HEK293 (cell line): Measurements from ENCODE around the gene IPCEF1.

Source experiments
- CTCF ChIA-PET: fragments of 350-600 bp; formaldehyde crosslinking; extraction: SDS; loops from one replicate; lab custom pipeline; 2021; ENCODE audit warnings: antibody characterized with exemption; lab: Yijun Ruan, JAX
- POLR2A ChIA-PET: fragments of 300-600 bp; formaldehyde crosslinking; extraction: SDS; loops from one replicate; lab custom pipeline; 2020; ENCODE audit warnings: antibody characterized with exemption, inconsistent platforms; lab: Yijun Ruan, JAX
- H3K27ac ChIP-seq: fragments of 200-500 bp; sonication (Bioruptor generic); 2 replicates; pipeline ENCODE4 v1.5.1; 2014; ENCODE audit warnings: low read depth, low read length, control low read depth, inconsistent platforms; ENCODE audit errors: extremely low read depth
- H3K36me3 ChIP-seq, 2 experiments: fragments of 200-500 bp in 1 of 2; sonication (Bioruptor generic) in 1 of 2; 1 replicate in 1 of 2; 2 replicates in 1 of 2; pipeline ENCODE4 v1.5.1; 2014 to 2017; ENCODE audit warnings: inconsistent platforms in 2 of 2, low read length in 2 of 2; ENCODE audit not compliant: control insufficient read depth in 2 of 2, insufficient read depth in 1 of 2
- H3K4me1 ChIP-seq: fragments of 200-500 bp; sonication (Bioruptor generic); 2 replicates; pipeline ENCODE4 v1.5.1; 2014; ENCODE audit warnings: mild to moderate bottlenecking, low read length, inconsistent platforms; ENCODE audit not compliant: control insufficient read depth, insufficient read depth
- H3K4me3 ChIP-seq: 2 replicates; pipeline ENCODE4 v1.5.1; 2011; ENCODE audit warnings: low read depth, mild to moderate bottlenecking, control low read depth, low read length, moderate library complexity
- H3K9me3 ChIP-seq: fragments of 200-500 bp; sonication (Bioruptor generic); 2 replicates; pipeline ENCODE4 v1.5.1; 2014; ENCODE audit warnings: low read depth, low read length, inconsistent platforms; ENCODE audit not compliant: control insufficient read depth, insufficient read depth
- BCL11B ChIP-seq: fragments of 450-650 bp; formaldehyde crosslinking; IDR thresholded peaks from 2 replicates; pipeline ENCODE4 v1.5.1; 2016; ENCODE audit warnings: low read depth, missing biosample characterization, missing genetic modification characterization
- MYNN ChIP-seq: fragments of 450-650 bp; formaldehyde crosslinking; IDR thresholded peaks from 2 replicates; pipeline ENCODE4 v1.5.1; 2016; ENCODE audit warnings: missing biosample characterization, missing genetic modification characterization, borderline replicate concordance
- PATZ1 ChIP-seq: fragments of 450-650 bp; formaldehyde crosslinking; IDR thresholded peaks from 2 replicates; pipeline ENCODE4 v1.5.1; 2016; ENCODE audit warnings: missing biosample characterization, missing genetic modification characterization
- REPIN1 ChIP-seq: fragments of 450-650 bp; formaldehyde crosslinking; IDR thresholded peaks from 2 replicates; pipeline ENCODE4 v1.5.1; 2017; ENCODE audit warnings: missing biosample characterization, missing genetic modification characterization, low read depth
- SP3 ChIP-seq: fragments of 450-650 bp; formaldehyde crosslinking; IDR thresholded peaks from 2 replicates; pipeline ENCODE4 v1.5.1; 2016; ENCODE audit warnings: missing biosample characterization, missing genetic modification characterization
- TCF7L2 ChIP-seq: IDR thresholded peaks from 2 replicates; pipeline ENCODE4 v1.6.1; 2011; ENCODE audit warnings: low read depth, mild to moderate bottlenecking, inconsistent platforms, low read length, moderate library complexity, borderline replicate concordance
- YY1 ChIP-seq: fragments of 450-650 bp; formaldehyde crosslinking; IDR thresholded peaks from 2 replicates; pipeline ENCODE4 v1.5.1; 2018; ENCODE audit warnings: missing biosample characterization, missing genetic modification characterization
- ZFP41 ChIP-seq: fragments of 450-650 bp; formaldehyde crosslinking; IDR thresholded peaks from 2 replicates; pipeline ENCODE4 v1.5.1; 2016; ENCODE audit warnings: missing biosample characterization, missing genetic modification characterization, borderline replicate concordance
- ZFP69B ChIP-seq: fragments of 450-650 bp; formaldehyde crosslinking; IDR thresholded peaks from 2 replicates; pipeline ENCODE4 v1.5.1; 2016; ENCODE audit warnings: missing biosample characterization, missing genetic modification characterization
- ZNF112 ChIP-seq: fragments of 450-650 bp; formaldehyde crosslinking; IDR thresholded peaks from 2 replicates; pipeline ENCODE4 v1.5.0; 2017; ENCODE audit warnings: missing biosample characterization, missing genetic modification characterization
- ZNF19 ChIP-seq: fragments of 450-650 bp; formaldehyde crosslinking; IDR thresholded peaks from 2 replicates; pipeline ENCODE4; 2016; ENCODE audit warnings: missing biosample characterization, missing genetic modification characterization, low read depth
- ZNF26 ChIP-seq: fragments of 450-650 bp; formaldehyde crosslinking; IDR thresholded peaks from 2 replicates; pipeline ENCODE4 v1.5.1; 2016; ENCODE audit warnings: missing biosample characterization, missing genetic modification characterization
- ZNF266 ChIP-seq: fragments of 450-650 bp; formaldehyde crosslinking; IDR thresholded peaks from 2 replicates; pipeline ENCODE4 v1.5.1; 2016; ENCODE audit warnings: missing biosample characterization, missing genetic modification characterization, low read depth
- ZNF423 ChIP-seq: fragments of 450-650 bp; formaldehyde crosslinking; IDR thresholded peaks from 2 replicates; pipeline ENCODE4 v1.5.1; 2016; ENCODE audit warnings: missing biosample characterization, missing genetic modification characterization
- ZNF510 ChIP-seq: fragments of 450-650 bp; formaldehyde crosslinking; IDR thresholded peaks from 2 replicates; pipeline ENCODE4 v1.5.1; 2018; ENCODE audit warnings: mild to moderate bottlenecking, missing genetic modification characterization, missing biosample characterization; ENCODE audit not compliant: insufficient replicate concordance
- ZNF530 ChIP-seq: fragments of 450-650 bp; formaldehyde crosslinking; IDR thresholded peaks from 2 replicates; pipeline ENCODE4 v1.5.1; 2016; ENCODE audit warnings: low read depth, missing biosample characterization, missing genetic modification characterization
- ZNF571 ChIP-seq: fragments of 450-650 bp; formaldehyde crosslinking; IDR thresholded peaks from 2 replicates; pipeline ENCODE4 v1.5.0; 2017; ENCODE audit warnings: missing biosample characterization, missing genetic modification characterization
- ZNF623 ChIP-seq: fragments of 450-650 bp; formaldehyde crosslinking; IDR thresholded peaks from 2 replicates; pipeline ENCODE4 v1.5.1; 2016; ENCODE audit warnings: missing biosample characterization, missing genetic modification characterization
- ZNF768 ChIP-seq: fragments of 450-650 bp; formaldehyde crosslinking; IDR thresholded peaks from 2 replicates; pipeline ENCODE4 v1.5.1; 2018; ENCODE audit warnings: missing biosample characterization, mild to moderate bottlenecking, missing genetic modification characterization
- ZNF791 ChIP-seq: fragments of 450-650 bp; formaldehyde crosslinking; IDR thresholded peaks from 2 replicates; pipeline ENCODE4 v1.5.1; 2016; ENCODE audit warnings: missing biosample characterization, missing genetic modification characterization

The IPCEF1 gene

GRCh38 chr6:154399097-154399496 lies 42.5 kb upstream of the IPCEF1 start:
- Histone ChIP-seq H3K9me3 (no peaks in the 10 kb centered on the region), H3K27ac (no peak overlapping the region), H3K36me3 (peaks cover 0 to 17% of the 10 kb centered on the region in 2 experiments; a peak in 2 of 3 replicates), H3K4me3 (no peak overlapping the region), H3K4me1 (no peaks in the 10 kb centered on the region; the same call in 1 of the 2 replicates)
- CTCF ChIA-PET: no interaction called here
- POLR2A ChIA-PET: no interaction called here
- no peak for TF ChIP-seq ZNF510 (tag by site-specific recombination)
- TF ChIP-seq ZNF26 (tag by site-specific recombination): no peak
- no peak for TF ChIP-seq ZNF19 (tag by site-specific recombination)

- Histone ChIP-seq H3K36me3 (peaks cover 0 to 17% of the 10 kb centered on the region in 2 experiments; a peak in 1 of 3 replicates), H3K9me3 (no peaks in the 10 kb centered on the region), H3K4me3 (no peak overlapping the region), H3K4me1 (no peaks in the 10 kb centered on the region; the same call in 1 of the 2 replicates), H3K27ac (no peak overlapping the region)
- TF ChIP-seq ZFP41: no peak
- ChIA-PET CTCF (interaction anchor here (0.6 to 0.8 kb wide), 2 partner anchors 94 to 243 kb away, joined by 3 to 4 read pairs; no protein-coding TSS in a partner anchor), POLR2A (no interaction called here)
Observed at GRCh38 chr6:154397491-154398195, 41.0 kb upstream of the IPCEF1 start.

DNA sequence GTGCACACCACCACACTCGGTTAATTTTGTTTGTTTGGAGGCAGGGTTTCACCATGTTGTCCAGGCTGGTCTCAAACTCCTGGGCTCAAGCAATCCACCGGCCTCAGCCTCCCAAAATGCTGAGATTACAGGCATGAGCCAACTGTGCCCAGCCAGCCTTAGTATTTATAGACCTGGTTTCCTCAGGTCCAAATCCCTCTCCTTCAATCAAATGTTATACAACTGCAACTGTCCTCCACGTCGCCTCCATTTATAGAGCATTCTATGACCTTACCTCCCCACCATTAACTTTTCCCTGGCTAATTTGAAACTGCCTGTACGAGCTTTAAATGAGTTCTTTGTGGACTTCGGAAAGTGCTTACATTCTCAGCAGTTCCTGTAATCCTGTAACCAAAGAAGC lies 39.3 kb upstream of the IPCEF1 start:
- no peak for TF ChIP-seq ZNF423
- TF ChIP-seq TCF7L2: no peak
- TF ChIP-seq BCL11B (tag by site-specific recombination): no peak
- no peak for TF ChIP-seq ZNF530 (tag by site-specific recombination)
- TF ChIP-seq ZNF266 (tag by site-specific recombination): no peak
- no peak for TF ChIP-seq ZNF623 (tag by site-specific recombination)
- TF ChIP-seq MYNN: no peak
- no peak for TF ChIP-seq ZNF112 (tag by site-specific recombination)
- no peak for TF ChIP-seq ZNF791 (tag by site-specific recombination)
- no peak for TF ChIP-seq ZNF571 (tag by site-specific recombination)
- TF ChIP-seq ZNF768 (tag by site-specific recombination): no peak
- no peak for TF ChIP-seq YY1
- TF ChIP-seq ZFP69B: no peak
- no peak for TF ChIP-seq SP3 (tag by site-specific recombination)
- TF ChIP-seq PATZ1 (tag by site-specific recombination): no peak
- no peak for TF ChIP-seq REPIN1 (tag by site-specific recombination)
- no peak overlapping the region for H3K27ac ChIP-seq
- H3K4me1 ChIP-seq: no peaks in the 10 kb centered on the region
- ChIA-PET CTCF (interaction anchor here (0.8 kb wide), 1 partner anchor 420 kb away, joined by 3 read pairs; no protein-coding TSS in a partner anchor), POLR2A (no interaction called here)
- no peaks in the 10 kb centered on the region for H3K9me3 ChIP-seq
- H3K36me3 ChIP-seq: peaks cover 0 to 8% of the 10 kb centered on the region in 2 experiments; a peak in 1 of 3 replicates
- no peak overlapping the region for H3K4me3 ChIP-seq
